PC-3 (cell line): ENCODE results near the gene KHK.

Experiments
- EZH2 ChIP-seq: fragments of 300-600 bp; sonication (generic); IDR thresholded peaks from one replicate; pipeline ENCODE4 v1.6.1; 2017; ENCODE audit warnings: antibody characterized with exemption, mild to moderate bottlenecking, low read length; ENCODE audit not compliant: unreplicated experiment
- EZH2phosphoT487 ChIP-seq: fragments of 300-600 bp; sonication (generic); IDR thresholded peaks from 2 replicates; pipeline ENCODE4 v1.6.1; 2018; ENCODE audit warnings: mild to moderate bottlenecking, antibody characterized with exemption, low read length, borderline replicate concordance
- TF ChIP-seq, protein P1 (sequence below): fragments of 300-600 bp; sonication (generic); conservative IDR thresholded peaks from 2 replicates; pipeline ENCODE4 v1.5.1; 2017; ENCODE audit warnings: antibody characterized with exemption, low read depth, mild to moderate bottlenecking, low read length

DNA sequence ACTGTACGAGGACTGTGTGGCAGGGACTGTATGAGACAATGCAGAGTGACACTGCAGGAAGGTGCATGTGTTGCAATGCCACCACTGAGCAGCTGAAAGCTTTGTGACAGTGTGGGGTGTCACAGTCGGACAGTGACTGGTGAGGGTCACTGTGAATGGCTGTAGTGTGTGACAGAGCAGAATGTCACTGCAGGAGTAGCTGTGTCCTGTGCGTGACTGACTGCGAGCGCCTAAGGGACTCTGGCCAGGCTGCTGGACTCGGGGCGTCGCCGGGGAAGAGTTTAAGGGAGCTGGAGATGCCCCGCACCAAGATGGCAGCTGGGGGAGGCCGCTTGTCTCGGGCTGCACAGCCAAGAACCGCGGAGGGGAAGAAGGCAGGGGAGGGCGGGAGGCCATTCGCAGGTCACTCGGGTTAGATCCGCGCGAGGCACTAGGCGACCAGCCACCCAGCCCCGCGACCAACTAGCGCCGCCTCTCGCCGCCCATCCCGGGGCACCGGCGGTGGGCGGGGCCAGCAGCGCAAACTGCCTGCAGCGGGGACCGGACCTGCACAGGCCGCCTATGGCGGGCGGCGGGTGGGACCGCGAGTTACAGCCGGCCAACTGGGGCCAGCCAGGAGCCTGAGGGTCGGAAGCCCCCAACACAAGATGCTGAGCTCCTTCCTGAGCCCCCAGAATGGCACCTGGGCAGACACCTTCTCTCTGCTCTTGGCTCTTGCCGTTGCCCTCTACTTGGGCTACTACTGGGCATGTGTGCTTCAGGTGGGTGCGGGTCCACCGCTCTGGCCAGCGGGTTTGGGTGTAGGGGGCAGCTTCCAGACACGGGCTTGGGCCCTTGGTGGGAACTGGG is 37.0 kb downstream of the KHK start, which contains the start of gene ABHD1:
- TF ChIP-seq, protein P1, sequence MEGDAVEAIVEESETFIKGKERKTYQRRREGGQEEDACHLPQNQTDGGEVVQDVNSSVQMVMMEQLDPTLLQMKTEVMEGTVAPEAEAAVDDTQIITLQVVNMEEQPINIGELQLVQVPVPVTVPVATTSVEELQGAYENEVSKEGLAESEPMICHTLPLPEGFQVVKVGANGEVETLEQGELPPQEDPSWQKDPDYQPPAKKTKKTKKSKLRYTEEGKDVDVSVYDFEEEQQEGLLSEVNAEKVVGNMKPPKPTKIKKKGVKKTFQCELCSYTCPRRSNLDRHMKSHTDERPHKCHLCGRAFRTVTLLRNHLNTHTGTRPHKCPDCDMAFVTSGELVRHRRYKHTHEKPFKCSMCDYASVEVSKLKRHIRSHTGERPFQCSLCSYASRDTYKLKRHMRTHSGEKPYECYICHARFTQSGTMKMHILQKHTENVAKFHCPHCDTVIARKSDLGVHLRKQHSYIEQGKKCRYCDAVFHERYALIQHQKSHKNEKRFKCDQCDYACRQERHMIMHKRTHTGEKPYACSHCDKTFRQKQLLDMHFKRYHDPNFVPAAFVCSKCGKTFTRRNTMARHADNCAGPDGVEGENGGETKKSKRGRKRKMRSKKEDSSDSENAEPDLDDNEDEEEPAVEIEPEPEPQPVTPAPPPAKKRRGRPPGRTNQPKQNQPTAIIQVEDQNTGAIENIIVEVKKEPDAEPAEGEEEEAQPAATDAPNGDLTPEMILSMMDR: no peak
- TF ChIP-seq EZH2: no peak
- TF ChIP-seq EZH2phosphoT487: no peak
